ENCODE data around the gene KLB.
"Not testable (repeated sequence)": the region's sequence is repeated elsewhere in the genome, so short reads cannot be mapped to it uniquely, and the experiment has no call there.

Gene KLB

DNA sequence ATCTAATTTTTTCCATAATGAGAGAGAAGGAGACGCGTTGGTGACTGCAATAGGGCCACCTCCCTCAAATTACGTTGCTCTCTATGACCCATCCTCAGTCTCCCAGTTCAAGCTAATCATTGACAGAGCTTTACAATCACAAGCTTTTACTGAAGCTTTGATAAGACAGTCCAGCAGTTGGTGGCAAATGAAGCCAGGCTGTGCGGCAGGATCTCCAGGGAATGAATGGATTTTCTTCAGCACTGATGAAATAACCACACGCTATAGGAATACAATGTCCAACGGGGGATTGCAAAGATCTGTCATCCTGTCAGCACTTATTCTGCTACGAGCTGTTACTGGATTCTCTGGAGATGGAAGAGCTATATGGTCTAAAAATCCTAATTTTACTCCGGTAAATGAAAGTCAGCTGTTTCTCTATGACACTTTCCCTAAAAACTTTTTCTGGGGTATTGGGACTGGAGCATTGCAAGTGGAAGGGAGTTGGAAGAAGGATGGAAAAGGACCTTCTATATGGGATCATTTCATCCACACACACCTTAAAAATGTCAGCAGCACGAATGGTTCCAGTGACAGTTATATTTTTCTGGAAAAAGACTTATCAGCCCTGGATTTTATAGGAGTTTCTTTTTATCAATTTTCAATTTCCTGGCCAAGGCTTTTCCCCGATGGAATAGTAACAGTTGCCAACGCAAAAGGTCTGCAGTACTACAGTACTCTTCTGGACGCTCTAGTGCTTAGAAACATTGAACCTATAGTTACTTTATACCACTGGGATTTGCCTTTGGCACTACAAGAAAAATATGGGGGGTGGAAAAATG lies at the start of gene KLB:
TSS of gene KLB (plus strand) at position 168 of the 821 bp plus-strand sequence. CDS start at position 188, 20 bp downstream.
- no peak for DNase-seq

DNA sequence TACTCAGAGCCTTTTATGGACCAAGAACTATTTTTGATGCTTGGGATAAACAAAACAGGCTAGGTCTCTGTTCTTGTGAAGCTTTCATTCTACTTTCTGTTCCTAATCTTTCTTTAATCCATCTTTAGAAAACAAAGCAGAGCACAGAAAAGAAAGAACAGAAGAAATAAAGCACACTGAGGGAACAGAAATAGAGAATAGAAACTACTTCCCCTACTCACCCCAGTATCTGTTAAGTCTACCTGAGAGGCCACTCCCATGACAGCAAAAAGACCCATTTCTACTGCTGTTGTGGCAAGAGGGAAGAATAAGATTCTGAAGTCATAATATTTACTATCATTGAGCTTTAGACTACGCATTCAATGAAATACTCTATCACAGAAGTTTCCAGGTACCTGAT lies 49.7 kb upstream of the KLB start:
- no peak for DNase-seq

GRCh38 chr4:39360611-39361010 lies 46.1 kb upstream of the KLB start:
- DNase-seq, result not testable (repeated sequence)

DNA sequence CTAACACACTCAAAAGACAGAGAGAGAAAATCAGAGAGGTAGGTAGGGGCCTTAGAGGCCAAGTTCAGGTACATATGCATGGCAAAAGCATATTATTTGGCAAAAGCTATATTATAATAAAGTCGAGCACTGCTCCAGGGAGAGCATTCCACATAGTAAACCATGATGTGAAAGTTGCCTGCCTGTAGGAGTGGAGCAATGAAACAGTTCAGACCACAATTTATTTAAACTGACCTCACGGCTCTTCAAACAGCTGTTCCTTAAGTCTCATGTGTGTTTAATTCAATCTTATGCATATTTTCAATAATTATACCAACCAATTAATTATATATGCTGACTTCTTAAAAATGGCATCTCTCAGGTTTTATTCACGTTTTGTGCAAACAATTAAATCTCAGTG lies 43.9 kb upstream of the KLB start:
- DNase-seq, result no peak

- no peak for DNase-seq
These were observed 42.8 kb upstream of the KLB start for GRCh38 chr4:39363773-39364393.

GRCh38 chr4:39365360-39365759 lies 41.4 kb upstream of the KLB start:
- DNase-seq, result no peak

- peak; percentile 87 for DNase-seq
These were observed 40.6 kb upstream of the KLB start, which contains the start of gene RFC1 for GRCh38 chr4:39365830-39366771. RFC1 (minus strand) TSS chr4:39366362; CDS start chr4:39366241, 121 bp downstream.

GRCh38 chr4:39367166-39367565 lies 39.6 kb upstream of the KLB start:
- DNase-seq, result no peak

- DNase-seq, result no peak
These were observed 37.4 kb upstream of the KLB start for GRCh38 chr4:39369301-39369700.

- DNase-seq, result not testable (repeated sequence)
These were observed 35.5 kb upstream of the KLB start for GRCh38 chr4:39371209-39371608.

- no peak for DNase-seq
These were observed 31.3 kb upstream of the KLB start for GRCh38 chr4:39375478-39375877.

DNA sequence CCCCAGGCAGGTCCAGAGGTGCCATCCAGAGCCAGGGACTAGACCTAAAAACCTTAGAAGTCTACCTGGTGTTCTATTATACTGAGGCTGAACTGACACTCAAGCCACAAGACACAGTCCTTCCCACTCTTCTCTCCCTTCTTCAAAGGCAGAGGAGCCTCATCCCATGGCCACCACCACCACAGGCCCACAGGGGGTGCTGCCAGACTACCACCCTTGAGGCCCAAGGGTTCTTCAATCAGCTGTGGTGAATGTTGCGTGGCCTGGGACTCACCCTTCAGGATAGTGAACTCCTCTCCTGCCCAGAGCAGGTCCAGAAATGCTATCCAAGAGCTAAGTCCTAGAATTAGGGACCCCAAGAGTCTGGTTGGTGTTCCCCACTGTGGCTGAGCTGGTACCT lies 23.0 kb upstream of the KLB start:
- DNase-seq, result no peak

DNA sequence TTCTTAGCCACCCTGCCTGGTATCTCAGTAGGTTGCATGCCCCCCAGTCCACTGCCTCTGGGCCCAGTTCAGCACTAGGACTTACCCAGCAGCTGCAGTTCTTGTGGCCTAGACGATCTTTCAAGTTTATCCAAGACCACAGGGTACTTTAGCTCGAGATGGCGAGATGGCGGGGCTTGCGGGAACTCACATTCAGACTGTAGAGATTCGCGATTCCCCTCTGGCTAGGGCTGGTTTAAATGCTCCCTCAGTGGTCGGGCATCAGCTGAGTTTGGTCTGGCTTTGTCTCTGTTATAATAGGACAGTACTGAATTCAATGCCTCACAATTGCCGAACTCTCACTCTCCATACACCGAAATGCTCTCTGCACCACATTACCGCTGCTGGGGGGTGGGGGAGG lies 22.2 kb upstream of the KLB start:
- DNase-seq, result no peak

DNA sequence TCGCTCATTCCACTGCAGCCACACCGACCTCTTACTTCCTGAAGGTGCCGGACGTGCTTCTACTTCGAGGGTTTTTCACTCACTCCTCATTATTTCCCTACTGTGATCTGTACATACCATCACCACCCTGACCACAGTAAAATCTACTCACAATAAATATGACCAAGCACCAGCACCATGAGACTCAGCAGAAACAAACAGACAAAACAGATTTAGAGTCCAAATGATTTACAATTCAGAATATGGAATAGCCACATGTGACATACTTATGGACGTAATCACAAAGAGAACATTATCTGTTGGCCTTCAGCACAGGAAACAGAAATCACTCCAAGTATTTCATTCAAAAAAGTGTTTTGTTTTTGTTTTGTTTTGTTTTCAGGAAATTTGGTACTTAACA lies 16.1 kb upstream of the KLB start:
- DNase-seq, result no peak

GRCh38 chr4:39394706-39395105 lies 12.0 kb upstream of the KLB start:
- no peak for DNase-seq

DNA sequence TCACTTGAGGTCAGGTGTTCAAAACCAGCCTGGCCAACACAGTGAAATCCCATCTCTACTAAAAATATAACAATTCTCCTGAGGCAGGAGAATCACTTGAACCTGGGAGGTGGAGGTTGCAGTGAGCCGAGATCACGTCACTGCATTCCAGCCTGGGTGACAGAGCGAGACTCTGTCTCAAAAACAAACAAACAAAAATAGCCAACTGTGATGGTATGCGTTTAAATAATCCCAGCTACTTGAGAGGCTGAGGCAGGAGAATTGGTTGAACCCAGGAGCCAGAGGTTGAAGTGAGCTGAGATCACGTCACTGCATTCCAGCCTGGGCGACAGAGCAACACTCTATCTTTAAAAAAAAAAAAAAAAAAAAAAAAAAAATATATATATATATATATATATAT lies 5.1 kb upstream of the KLB start:
- DNase-seq, result not testable (repeated sequence)

- DNase-seq, result no peak
These were observed 805 bp downstream of the KLB start for GRCh38 chr4:39407584-39407885.

DNA sequence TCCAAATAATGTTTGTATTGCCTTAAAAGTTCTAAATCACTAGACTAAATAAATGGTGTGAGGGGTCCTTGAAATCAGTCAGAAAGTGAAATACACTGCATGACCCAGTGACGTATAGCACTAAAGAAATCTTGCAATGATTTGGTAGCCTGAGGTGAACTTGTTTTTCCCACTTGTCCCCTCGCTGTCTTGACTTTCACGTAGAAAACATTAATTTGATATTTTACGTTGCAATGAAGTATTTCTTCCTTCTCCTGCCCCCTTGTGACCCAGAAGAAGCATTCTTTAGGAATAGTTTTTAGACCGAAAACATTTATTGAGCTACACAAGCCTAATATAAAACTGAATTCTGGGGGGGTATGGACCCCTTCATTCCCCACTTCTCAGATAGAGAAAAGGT lies 3.7 kb downstream of the KLB start:
- no peak for DNase-seq

DNA sequence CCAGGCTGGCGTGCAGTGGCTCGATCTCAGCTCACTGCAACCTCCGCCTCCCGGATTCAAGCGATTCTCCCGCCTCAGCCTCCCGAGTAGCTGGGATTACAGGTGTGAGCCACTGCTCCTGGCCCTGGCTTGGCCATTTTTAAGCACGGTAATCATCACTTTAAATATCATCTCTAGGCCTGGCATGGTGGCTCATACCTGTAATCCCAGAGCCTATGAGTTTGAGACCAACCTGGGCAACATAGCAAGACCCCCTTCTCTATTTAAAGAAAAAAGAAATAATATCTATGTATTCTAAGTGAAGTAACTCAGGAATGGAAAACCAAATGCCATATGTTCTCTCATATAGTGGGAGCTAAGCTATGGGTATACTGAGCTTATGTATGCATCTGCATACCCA lies 4.8 kb downstream of the KLB start:
- DNase-seq, result not testable (repeated sequence)

- no peak for DNase-seq
These were observed 9.1 kb downstream of the KLB start for GRCh38 chr4:39415678-39416283.

GRCh38 chr4:39422247-39422646 lies 15.5 kb downstream of the KLB start:
- DNase-seq, result no peak

GRCh38 chr4:39425297-39425696 lies 18.6 kb downstream of the KLB start:
- DNase-seq, result not testable (repeated sequence)

GRCh38 chr4:39426728-39427127 lies 20.0 kb downstream of the KLB start:
- DNase-seq, result no peak
